ENCODE results near the gene POLR2I. TPM values are rescaled to one million over a fixed set of nuclear protein-coding genes. Genes with fewer than 3 reads are reported as not detected.

POLR2I gene
- total RNA-seq, 1 experiment from 2014 or later, result 92.2 TPM

DNA sequence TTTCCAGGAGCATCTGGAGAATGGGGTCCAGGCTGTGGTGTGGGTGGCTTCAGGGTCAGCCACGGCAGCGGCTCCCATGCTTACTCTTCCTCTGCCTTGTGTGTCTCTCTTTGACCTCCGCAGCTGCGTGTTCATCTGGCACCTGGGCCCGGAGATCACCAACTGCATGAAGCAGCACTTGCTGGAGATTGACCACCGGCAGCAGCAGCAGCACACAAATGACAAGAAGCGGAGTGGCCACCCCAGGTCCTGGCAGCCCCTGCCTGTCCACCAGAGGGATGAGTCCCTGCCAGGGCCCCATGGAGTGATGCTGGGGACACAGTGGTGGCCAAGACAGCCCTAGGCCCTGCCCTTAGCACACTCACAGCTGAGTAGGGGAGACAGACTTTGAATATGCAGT, 22.1 kb downstream of the POLR2I start:
- Histone ChIP-seq H3K36me3 (ENCODE audit: low read depth) (0 out of 2 replicates have a peak, but pooled peaks cover 6% of the 10 kb centered on the region), H3K27ac (no peak overlapping the region), H3K4me3 (no peak overlapping the region), H3K9me3 (ENCODE audit: insufficient read depth, low read depth) (no peaks in the 10 kb centered on the region), H3K27me3 (ENCODE audit: insufficient read depth, low read depth) (no peaks in the 10 kb centered on the region), H3K79me2 (ENCODE audit: low read depth) (no peaks in the 10 kb centered on the region), H3F3A (ENCODE audit: insufficient read depth, low read depth) (no peaks in the 10 kb centered on the region), H2AFZ (no peak overlapping the region), H3K9me2 (ENCODE audit: insufficient read depth) (no peaks in the 10 kb centered on the region), H3K4me1 (replicated peaks; ENCODE audit: insufficient read depth) (no peaks in the 10 kb centered on the region), H3K4me2 (no peak overlapping the region), H4K20me1 (ENCODE audit: insufficient read depth) (no peaks in the 10 kb centered on the region)
- intact Hi-C loops (cut with micrococcal nuclease; ENCODE audit: unreplicated experiment), result no loop called here
- TF ChIP-seq, protein P1, sequence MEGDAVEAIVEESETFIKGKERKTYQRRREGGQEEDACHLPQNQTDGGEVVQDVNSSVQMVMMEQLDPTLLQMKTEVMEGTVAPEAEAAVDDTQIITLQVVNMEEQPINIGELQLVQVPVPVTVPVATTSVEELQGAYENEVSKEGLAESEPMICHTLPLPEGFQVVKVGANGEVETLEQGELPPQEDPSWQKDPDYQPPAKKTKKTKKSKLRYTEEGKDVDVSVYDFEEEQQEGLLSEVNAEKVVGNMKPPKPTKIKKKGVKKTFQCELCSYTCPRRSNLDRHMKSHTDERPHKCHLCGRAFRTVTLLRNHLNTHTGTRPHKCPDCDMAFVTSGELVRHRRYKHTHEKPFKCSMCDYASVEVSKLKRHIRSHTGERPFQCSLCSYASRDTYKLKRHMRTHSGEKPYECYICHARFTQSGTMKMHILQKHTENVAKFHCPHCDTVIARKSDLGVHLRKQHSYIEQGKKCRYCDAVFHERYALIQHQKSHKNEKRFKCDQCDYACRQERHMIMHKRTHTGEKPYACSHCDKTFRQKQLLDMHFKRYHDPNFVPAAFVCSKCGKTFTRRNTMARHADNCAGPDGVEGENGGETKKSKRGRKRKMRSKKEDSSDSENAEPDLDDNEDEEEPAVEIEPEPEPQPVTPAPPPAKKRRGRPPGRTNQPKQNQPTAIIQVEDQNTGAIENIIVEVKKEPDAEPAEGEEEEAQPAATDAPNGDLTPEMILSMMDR (conservative IDR thresholded peaks at IDR 0.05), result no peak
- no peak for TF ChIP-seq EZH2 (IDR thresholded peaks at IDR 0.05; ENCODE audit: low read depth)
- no TSS peak for BruUV-seq (replicated peaks)
- ChIA-PET CTCF (no interaction called here), POLR2A (ENCODE audit: unreplicated experiment) (no interaction called here)
- DNase-seq, result no peak

DNA sequence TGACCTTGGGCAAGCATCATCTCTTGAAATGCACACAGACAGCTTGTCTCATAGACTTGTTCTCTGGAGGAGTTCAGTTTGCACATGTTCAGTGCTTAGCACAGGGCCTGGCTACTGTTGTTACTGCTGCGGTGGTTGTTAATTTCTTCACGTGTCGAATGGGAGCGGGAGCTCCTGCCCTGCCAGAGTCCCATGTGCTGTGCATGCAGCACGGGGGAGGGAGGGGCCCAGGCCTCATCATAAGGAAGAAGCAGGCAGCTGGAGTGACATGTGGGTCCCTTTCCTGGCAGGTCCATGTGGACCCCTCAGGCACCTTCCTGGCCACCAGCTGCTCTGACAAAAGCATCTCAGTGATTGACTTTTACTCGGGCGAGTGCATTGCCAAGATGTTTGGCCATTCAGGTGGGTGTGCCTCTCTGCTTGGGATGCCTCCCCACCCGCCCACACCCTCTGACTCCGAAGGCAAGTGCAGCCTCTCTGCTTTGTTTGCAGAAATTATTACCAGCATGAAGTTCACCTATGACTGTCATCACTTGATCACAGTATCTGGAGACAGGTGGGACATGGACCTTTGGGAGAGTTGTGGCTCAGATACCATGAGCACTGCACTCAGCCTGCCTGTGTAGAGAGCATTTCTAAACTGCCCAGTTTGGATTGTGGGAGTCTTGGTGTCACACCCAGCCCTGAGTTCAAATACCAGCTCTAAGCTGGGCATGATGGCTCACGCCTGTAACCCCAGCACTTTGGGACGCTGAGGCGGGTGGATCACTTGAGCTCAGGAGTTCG, 23.6 kb downstream of the POLR2I start:
- 0 out of 2 replicates have a peak, but pooled peaks cover 6% of the 10 kb centered on the region for H3K36me3 ChIP-seq (ENCODE audit: low read depth)
- no peaks in the 10 kb centered on the region for H3K27me3 ChIP-seq (ENCODE audit: insufficient read depth, low read depth)
- H3K4me2 ChIP-seq, result no peak overlapping the region
- intact Hi-C loops (cut with micrococcal nuclease; ENCODE audit: unreplicated experiment), result no loop called here
- no peaks in the 10 kb centered on the region for H3F3A ChIP-seq (ENCODE audit: insufficient read depth, low read depth)
- H2AFZ ChIP-seq, result no peak overlapping the region
- H3K9me2 ChIP-seq (ENCODE audit: insufficient read depth), result no peaks in the 10 kb centered on the region
- CTCF ChIA-PET, result no interaction called here
- POLR2A ChIA-PET (ENCODE audit: unreplicated experiment), result no interaction called here
- TF ChIP-seq, protein P1 (conservative IDR thresholded peaks at IDR 0.05), result no peak
- no peak for TF ChIP-seq EZH2 (IDR thresholded peaks at IDR 0.05; ENCODE audit: low read depth)
- H4K20me1 ChIP-seq (ENCODE audit: insufficient read depth), result no peaks in the 10 kb centered on the region
- DNase-seq, result no peak
- H3K9me3 ChIP-seq (ENCODE audit: insufficient read depth, low read depth), result no peaks in the 10 kb centered on the region
- H3K79me2 ChIP-seq (ENCODE audit: low read depth), result no peaks in the 10 kb centered on the region
- BruUV-seq (replicated peaks), result no TSS peak
- H3K27ac ChIP-seq, result no peak overlapping the region
- no peak overlapping the region for H3K4me3 ChIP-seq
- no peaks in the 10 kb centered on the region for H3K4me1 ChIP-seq (replicated peaks; ENCODE audit: insufficient read depth)

DNA sequence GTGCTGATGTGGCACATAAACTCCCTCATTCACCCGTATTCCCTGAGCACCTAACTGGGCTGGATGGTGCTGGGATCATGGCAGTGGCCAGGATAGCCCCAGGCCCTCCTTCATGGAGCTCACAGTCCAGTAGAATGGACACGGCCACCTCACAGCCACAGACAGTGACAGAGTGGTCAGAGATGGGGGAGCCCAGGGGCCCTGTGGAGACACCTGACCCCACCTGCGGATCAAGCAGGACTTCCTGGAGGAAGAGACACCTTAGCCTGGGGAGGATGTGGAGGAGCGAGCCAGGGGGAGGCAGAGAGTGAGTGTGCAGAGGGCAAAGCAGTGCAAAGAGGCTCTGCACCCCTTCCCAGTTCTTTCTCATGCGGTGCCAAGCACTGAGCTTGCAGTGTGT, 24.8 kb downstream of the POLR2I start:
- no peak overlapping the region for H3K4me2 ChIP-seq
- H3F3A ChIP-seq (ENCODE audit: insufficient read depth, low read depth), result no peaks in the 10 kb centered on the region
- DNase-seq, result no peak
- no peaks in the 10 kb centered on the region for H3K27me3 ChIP-seq (ENCODE audit: insufficient read depth, low read depth)
- ChIA-PET CTCF (no interaction called here), POLR2A (ENCODE audit: unreplicated experiment) (no interaction called here)
- no TSS peak for BruUV-seq (replicated peaks)
- H4K20me1 ChIP-seq (ENCODE audit: insufficient read depth), result no peaks in the 10 kb centered on the region
- 0 out of 2 replicates have a peak, but pooled peaks cover 6% of the 10 kb centered on the region for H3K36me3 ChIP-seq (ENCODE audit: low read depth)
- H3K9me3 ChIP-seq (ENCODE audit: insufficient read depth, low read depth), result no peaks in the 10 kb centered on the region
- intact Hi-C loops (cut with micrococcal nuclease; ENCODE audit: unreplicated experiment), result no loop called here
- TF ChIP-seq, protein P1 (conservative IDR thresholded peaks at IDR 0.05), result no peak
- no peak for TF ChIP-seq EZH2 (IDR thresholded peaks at IDR 0.05; ENCODE audit: low read depth)
- H2AFZ ChIP-seq, result no peak overlapping the region
- H3K4me3 ChIP-seq, result no peak overlapping the region
- H3K9me2 ChIP-seq (ENCODE audit: insufficient read depth), result no peaks in the 10 kb centered on the region
- no peaks in the 10 kb centered on the region for H3K79me2 ChIP-seq (ENCODE audit: low read depth)
- H3K27ac ChIP-seq, result no peak overlapping the region
- H3K4me1 ChIP-seq (replicated peaks; ENCODE audit: insufficient read depth), result no peaks in the 10 kb centered on the region
